Ishikawa (cell line): ENCODE data around the gene LRRIQ1.

Experiments used
- CEBPB ChIP-seq: IDR thresholded peaks from 2 replicates; pipeline ENCODE4 v1.6.1; 2012
- CREB1 ChIP-seq: IDR thresholded peaks from 2 replicates; pipeline ENCODE4 v1.6.1; 2012; ENCODE audit warnings: low read depth
- EGR1 ChIP-seq: IDR thresholded peaks from 2 replicates; pipeline ENCODE4 v1.6.1; 2012
- EP300 ChIP-seq: IDR thresholded peaks from 2 replicates; pipeline ENCODE4 v1.6.1; 2012; ENCODE audit warnings: borderline replicate concordance
- RAD21 ChIP-seq: IDR thresholded peaks from 2 replicates; pipeline ENCODE4 v1.6.1; 2012; ENCODE audit warnings: low read depth
- TAF1 ChIP-seq: IDR thresholded peaks from 2 replicates; pipeline ENCODE4 v1.6.1; 2012; ENCODE audit warnings: low read depth, mild to moderate bottlenecking
- ZBTB7A ChIP-seq: IDR thresholded peaks from 2 replicates; pipeline ENCODE4 v1.6.1; 2012; ENCODE audit warnings: low read depth
- TF ChIP-seq, protein P1 (sequence below): IDR thresholded peaks from 2 replicates; pipeline ENCODE4 v1.6.1; 2012; ENCODE audit warnings: low read depth, mild to moderate bottlenecking
- TF ChIP-seq, protein P2 (sequence below): IDR thresholded peaks from 2 replicates; pipeline ENCODE4 v1.6.1; 2012
- TF ChIP-seq, protein P3 (sequence below): IDR thresholded peaks from 2 replicates; pipeline ENCODE4 v1.6.1; 2012

DNA sequence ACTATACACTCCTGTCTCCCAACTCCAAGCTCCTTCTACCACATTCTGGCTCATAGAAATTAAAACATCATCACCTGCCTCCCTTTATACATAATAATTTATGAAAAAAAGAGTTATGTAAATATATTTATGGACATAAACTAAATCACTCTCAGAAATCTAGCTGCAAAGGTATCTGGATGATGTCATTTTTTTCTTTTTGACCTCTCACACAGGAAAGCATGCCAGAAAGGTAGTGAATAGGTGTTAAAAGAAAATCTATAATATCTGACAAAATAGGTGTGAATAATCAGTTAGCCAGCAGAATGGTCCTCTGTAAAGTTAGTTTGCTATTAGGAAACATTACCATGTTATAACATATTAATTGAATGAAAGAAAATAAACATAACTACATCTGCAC lies 7.7 kb downstream of the LRRIQ1 start:
- TF ChIP-seq EP300 (no peak), CREB1 (no peak), ZBTB7A (no peak), RAD21 (no peak), CEBPB (no peak), EGR1 (no peak), TAF1 (no peak)
- TF ChIP-seq, protein P1, sequence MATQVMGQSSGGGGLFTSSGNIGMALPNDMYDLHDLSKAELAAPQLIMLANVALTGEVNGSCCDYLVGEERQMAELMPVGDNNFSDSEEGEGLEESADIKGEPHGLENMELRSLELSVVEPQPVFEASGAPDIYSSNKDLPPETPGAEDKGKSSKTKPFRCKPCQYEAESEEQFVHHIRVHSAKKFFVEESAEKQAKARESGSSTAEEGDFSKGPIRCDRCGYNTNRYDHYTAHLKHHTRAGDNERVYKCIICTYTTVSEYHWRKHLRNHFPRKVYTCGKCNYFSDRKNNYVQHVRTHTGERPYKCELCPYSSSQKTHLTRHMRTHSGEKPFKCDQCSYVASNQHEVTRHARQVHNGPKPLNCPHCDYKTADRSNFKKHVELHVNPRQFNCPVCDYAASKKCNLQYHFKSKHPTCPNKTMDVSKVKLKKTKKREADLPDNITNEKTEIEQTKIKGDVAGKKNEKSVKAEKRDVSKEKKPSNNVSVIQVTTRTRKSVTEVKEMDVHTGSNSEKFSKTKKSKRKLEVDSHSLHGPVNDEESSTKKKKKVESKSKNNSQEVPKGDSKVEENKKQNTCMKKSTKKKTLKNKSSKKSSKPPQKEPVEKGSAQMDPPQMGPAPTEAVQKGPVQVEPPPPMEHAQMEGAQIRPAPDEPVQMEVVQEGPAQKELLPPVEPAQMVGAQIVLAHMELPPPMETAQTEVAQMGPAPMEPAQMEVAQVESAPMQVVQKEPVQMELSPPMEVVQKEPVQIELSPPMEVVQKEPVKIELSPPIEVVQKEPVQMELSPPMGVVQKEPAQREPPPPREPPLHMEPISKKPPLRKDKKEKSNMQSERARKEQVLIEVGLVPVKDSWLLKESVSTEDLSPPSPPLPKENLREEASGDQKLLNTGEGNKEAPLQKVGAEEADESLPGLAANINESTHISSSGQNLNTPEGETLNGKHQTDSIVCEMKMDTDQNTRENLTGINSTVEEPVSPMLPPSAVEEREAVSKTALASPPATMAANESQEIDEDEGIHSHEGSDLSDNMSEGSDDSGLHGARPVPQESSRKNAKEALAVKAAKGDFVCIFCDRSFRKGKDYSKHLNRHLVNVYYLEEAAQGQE, result no peak
- TF ChIP-seq, protein P2, sequence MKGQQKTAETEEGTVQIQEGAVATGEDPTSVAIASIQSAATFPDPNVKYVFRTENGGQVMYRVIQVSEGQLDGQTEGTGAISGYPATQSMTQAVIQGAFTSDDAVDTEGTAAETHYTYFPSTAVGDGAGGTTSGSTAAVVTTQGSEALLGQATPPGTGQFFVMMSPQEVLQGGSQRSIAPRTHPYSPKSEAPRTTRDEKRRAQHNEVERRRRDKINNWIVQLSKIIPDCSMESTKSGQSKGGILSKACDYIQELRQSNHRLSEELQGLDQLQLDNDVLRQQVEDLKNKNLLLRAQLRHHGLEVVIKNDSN, result no peak
- TF ChIP-seq, protein P3, sequence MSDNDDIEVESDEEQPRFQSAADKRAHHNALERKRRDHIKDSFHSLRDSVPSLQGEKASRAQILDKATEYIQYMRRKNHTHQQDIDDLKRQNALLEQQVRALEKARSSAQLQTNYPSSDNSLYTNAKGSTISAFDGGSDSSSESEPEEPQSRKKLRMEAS, result no peak
